GM21529 (cell line): ENCODE measurements around the gene SLC7A9.
"Not testable (repeated sequence)": the region's sequence is repeated elsewhere in the genome, so short reads cannot be mapped to it uniquely, and the experiment has no call there.

Experiments used
- ATAC-seq: cut with Tn5 transposase; IDR thresholded peaks from one replicate; pipeline ENCODE4 v1.9.1; 2021; ENCODE audit not compliant: unreplicated experiment

The SLC7A9 gene

DNA sequence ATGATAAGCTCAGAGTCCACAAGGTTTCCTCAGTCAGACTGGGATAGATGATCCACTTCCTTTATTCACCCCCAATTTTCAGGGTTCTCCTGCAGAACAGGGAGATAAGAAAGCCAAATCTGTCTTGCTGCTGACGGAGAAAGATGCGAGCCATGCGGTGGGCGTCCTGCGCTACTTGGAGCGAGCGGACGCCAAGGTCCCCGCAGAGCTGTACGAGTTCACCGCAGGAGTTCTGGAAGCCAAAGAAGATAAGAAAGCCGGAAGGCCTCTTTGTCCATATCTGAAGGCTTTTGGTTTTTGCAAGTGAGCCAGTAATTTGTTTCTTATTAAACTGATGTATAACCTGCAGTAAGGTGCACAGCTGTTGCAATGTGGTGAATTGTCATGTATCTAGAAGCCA, 66.7 kb downstream of the SLC7A9 start:
- no peak for ATAC-seq

DNA sequence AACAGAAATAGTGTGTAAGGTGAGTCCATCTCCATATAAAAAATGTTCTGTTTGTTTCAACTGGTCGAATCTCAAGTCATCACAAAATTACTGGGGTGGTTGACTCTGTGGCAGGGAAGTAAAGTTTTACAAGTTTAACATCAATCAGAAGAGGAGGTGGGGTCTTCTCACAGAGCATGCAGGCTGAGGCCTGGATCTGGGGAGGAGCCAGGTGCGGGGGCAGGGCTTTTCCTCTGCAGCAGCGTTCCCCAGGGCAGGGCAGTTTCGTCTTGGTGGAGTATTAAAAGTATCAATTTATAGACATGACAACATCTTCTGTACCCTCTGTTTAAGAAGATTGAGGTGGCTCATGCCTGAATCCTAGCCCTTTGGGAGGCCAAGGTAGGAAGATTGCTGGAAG, 68.8 kb downstream of the SLC7A9 start:
- no peak for ATAC-seq

GRCh38 chr19:32800191-32800590, 69.4 kb downstream of the SLC7A9 start:
- no peak for ATAC-seq

DNA sequence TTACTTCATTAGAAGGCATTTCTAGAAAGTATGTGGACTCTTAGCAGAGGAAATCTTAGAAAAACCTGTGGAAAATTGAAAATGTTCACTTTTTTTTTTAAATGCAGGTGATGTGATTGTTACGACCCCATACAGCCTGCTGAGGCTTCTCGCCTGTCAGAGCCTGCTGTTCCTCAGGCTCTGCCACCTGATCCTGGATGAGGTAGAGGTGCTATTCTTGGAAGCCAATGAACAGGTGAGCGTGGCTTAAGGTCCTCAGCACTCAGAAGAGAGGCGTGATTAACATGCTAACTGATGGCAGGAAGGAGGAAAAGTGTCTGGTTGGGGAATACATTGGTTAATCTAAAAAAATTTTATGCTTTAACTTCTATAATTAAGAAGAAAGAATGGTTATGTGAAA, 71.4 kb downstream of the SLC7A9 start:
- ATAC-seq: no peak

DNA sequence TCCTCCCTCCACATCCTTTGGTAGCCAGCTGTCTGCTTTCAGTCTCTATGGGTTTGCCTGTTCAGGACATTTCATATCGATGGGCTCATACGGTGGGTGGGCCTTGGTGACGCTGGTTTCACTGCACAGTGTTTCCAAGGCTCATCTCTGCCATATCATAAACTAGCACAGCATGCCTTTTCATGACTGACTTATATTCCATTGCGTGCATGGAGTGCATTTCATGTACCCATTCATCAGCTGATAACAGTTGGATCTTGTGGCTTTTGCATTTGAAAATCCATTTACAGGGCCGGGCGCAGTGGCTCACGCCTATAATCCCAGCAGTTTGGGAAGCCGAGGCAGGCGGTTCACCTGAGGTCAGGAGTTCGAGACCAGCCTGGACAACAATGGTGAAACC, 80.1 kb downstream of the SLC7A9 start:
- no peak for ATAC-seq

- not testable (repeated sequence) for ATAC-seq
Measured at GRCh38 chr19:32787895-32788294, 81.7 kb downstream of the SLC7A9 start.

DNA sequence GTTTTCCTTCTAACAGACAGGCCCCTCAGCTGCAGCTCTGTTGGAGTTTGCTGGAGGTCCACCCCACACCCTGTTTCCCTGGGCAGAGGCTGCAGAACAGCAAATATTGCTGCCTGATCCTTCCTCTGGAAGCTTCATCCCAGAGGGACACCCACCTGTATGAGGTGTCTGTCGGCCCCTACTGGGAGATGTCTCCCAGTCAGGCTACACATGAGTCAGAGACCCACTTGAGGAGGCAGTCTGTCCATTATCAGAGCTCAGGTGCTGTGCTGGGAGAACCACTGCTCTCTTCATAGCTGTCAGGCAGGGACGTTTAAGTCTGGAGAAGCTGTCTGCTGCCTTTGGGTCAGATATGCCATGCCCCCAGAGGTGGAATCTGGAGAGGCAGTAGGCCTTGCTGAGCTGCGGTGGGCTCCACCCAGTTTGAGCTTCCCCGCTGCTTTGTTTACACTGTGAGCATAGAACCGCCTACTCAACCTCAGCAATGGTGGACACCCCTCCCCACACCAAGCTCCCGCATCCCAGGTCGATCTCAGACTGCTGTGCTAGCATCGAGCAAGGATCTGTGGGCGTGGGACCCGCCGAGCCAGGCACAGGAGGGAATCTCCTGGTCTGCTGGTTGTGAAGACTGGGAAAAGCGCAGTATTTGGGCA, 82.3 kb downstream of the SLC7A9 start:
- not testable (repeated sequence) for ATAC-seq

DNA sequence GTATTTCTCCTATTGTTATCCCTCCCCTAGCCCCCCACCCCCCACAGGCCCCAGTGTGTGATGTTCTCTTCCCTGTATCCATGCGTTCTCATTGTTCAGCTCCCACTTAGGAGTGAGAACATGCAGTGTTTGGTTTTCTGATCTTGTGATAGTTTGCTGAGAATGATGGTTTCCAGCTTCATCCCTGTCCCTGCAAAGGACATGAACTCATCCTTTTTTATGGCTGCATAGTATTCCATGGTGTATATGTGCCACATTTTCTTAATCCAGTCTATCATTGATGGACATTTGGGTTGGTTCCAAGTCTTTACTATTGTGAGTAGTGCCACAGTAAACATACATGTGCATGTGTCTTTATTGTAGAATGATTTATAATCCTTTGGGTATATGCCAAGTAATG, 87.5 kb downstream of the SLC7A9 start:
- ATAC-seq: not testable (repeated sequence)

DNA sequence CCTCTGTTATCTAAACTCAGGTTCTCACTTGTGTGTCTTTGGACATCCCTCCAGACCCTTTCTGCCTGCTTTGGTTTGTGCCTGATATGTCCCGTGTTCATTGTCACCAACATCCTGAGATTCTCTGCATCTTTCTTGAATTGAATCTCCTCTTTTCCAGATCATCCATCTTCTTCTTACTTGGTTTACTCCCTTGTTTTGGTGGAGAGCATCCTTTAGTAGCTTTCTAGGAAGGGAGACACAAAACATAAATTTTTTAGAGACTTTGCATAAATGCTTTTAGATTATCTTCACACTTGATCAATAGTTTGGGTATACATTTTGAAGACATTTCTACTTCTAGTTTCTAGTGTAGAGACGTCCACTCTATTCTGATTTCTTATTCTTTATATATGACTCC, 88.3 kb downstream of the SLC7A9 start:
- ATAC-seq: no peak
